Ishikawa (cell line): ENCODE data around the gene COL13A1.
A peak's percentile ranks its signal among the peaks of the same experiment; 100 is the strongest.

Experiments used
- CEBPB ChIP-seq: IDR thresholded peaks from 2 replicates; pipeline ENCODE4 v1.6.1; 2012
- CREB1 ChIP-seq: IDR thresholded peaks from 2 replicates; pipeline ENCODE4 v1.6.1; 2012; ENCODE audit warnings: low read depth
- EGR1 ChIP-seq: IDR thresholded peaks from 2 replicates; pipeline ENCODE4 v1.6.1; 2012
- EP300 ChIP-seq: IDR thresholded peaks from 2 replicates; pipeline ENCODE4 v1.6.1; 2012; ENCODE audit warnings: borderline replicate concordance
- FOXM1 ChIP-seq: IDR thresholded peaks from 2 replicates; pipeline ENCODE4 v1.6.1; 2012; ENCODE audit warnings: low read depth, borderline replicate concordance
- MAX ChIP-seq: IDR thresholded peaks from 2 replicates; pipeline ENCODE4 v1.6.1; 2012
- NFIC ChIP-seq: IDR thresholded peaks from 2 replicates; pipeline ENCODE4 v1.6.1; 2012
- RAD21 ChIP-seq: IDR thresholded peaks from 2 replicates; pipeline ENCODE4 v1.6.1; 2012; ENCODE audit warnings: low read depth
- REST ChIP-seq: IDR thresholded peaks from 2 replicates; pipeline ENCODE4 v1.6.1; 2012; ENCODE audit warnings: low read depth, mild to moderate bottlenecking
- TAF1 ChIP-seq: IDR thresholded peaks from 2 replicates; pipeline ENCODE4 v1.6.1; 2012; ENCODE audit warnings: low read depth, mild to moderate bottlenecking
- TCF12 ChIP-seq: IDR thresholded peaks from 2 replicates; pipeline ENCODE4 v1.6.1; 2012; ENCODE audit warnings: low read depth
- TEAD4 ChIP-seq: IDR thresholded peaks from 2 replicates; pipeline ENCODE4 v1.6.1; 2012
- USF1 ChIP-seq: IDR thresholded peaks from 2 replicates; pipeline ENCODE4 v1.6.1; 2012
- YY1 ChIP-seq: IDR thresholded peaks from 2 replicates; pipeline ENCODE4 v1.6.1; 2012; ENCODE audit warnings: low read depth
- ZBTB7A ChIP-seq: IDR thresholded peaks from 2 replicates; pipeline ENCODE4 v1.6.1; 2012; ENCODE audit warnings: low read depth

The COL13A1 gene

GRCh38 chr10:69807122-69807521, 5.4 kb downstream of the COL13A1 start:
- TF ChIP-seq REST (no peak), CEBPB (no peak), TEAD4 (no peak), ZBTB7A (no peak), YY1 (no peak), FOXM1 (no peak), RAD21 (no peak), EP300 (no peak), MAX (no peak), EGR1 (no peak), USF1 (no peak), TAF1 (no peak), TCF12 (no peak), NFIC (no peak), CREB1 (no peak)

DNA sequence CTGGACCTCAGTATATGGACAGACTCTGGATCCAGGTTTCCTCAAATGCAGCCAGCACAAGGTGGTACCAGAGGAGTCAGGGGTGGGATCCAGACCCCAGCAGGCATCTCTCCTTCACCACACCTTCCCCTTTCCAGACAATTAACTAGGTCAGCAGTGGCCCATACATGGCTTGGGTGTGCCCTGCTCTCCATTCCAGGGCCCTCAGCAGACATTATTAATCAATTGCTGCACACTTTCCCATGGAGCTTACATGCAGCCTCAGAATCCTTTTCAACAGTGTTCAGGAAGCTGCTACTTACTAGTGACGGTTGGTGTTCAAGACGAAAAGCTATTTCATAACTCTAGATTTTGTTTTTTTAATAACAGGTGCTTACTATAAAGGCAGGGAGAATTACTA, 6.0 kb downstream of the COL13A1 start:
- TF ChIP-seq YY1 (no peak), TEAD4 (0 out of 2 replicates have a peak, but pooled peaks have one; percentile 11), CEBPB (no peak)

DNA sequence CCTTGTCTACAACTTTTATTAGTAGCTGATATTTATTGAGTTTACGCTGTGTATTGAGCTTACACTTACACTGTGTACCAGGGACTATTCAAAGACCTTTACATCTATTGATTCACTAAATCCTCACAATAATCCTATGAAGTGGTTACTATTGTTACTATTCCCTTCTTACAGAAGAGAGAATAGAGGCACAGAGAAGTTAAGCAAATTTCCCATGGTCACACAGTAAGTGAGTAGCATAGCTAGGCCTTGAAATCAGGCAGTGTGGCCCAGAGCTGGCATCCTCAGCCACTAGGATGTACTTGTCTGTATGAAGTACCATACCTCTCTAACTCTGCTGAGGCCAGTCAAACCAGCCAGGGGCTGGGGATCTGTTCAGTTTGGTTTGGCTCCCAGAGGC, 7.6 kb downstream of the COL13A1 start:
- TF ChIP-seq YY1 (no peak), MAX (no peak), CEBPB (no peak), EP300 (no peak), ZBTB7A (no peak), RAD21 (no peak), REST (no peak), EGR1 (no peak), USF1 (no peak), NFIC (no peak), CREB1 (no peak)

DNA sequence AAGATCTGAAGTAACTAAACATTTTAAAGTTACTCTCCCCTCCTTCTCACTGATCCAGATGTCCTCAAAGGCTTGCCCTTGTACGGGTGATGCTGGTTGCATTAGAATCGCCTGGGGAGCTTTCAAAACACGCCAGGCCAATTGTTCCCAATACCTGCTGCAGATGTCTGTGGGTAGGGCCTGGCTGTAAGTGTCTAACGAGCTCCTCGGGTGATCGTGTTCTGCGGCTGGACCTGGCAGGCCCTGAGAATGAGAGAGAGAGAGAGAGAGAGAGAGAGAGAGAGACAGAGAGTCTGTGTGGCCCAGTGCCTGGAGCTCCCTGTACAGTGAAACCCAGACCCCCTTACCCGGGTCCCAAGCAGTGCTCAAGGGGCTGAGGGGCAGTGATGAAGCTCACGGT, 8.4 kb downstream of the COL13A1 start:
- TF ChIP-seq NFIC, result no peak
- TF ChIP-seq TEAD4, result no peak
- no peak for TF ChIP-seq CREB1
- no peak for TF ChIP-seq EGR1
- TF ChIP-seq CEBPB, result no peak
- no peak for TF ChIP-seq TAF1
- TF ChIP-seq REST, result no peak
- no peak for TF ChIP-seq RAD21
- no peak for TF ChIP-seq EP300
- no peak for TF ChIP-seq ZBTB7A
- TF ChIP-seq MAX, result no peak
- TF ChIP-seq YY1, result no peak
- TF ChIP-seq USF1, result no peak
- no peak for TF ChIP-seq FOXM1
- TF ChIP-seq TCF12, result no peak
